ENCODE results near the gene STK16. TPM values are rescaled to one million over a fixed set of nuclear protein-coding genes. Genes with fewer than 3 reads are reported as not detected.
A peak's percentile ranks its signal among the peaks of the same experiment; 100 is the strongest.

Gene STK16
- total RNA-seq, 1 experiment from 2014 or later, result 21.6 TPM

GRCh38 chr2:219244789-219245147, 511 bp upstream of the STK16 start:
- H4K91ac ChIP-seq (ENCODE audit: insufficient read length, low read depth, low read length), result no peak overlapping the region
- H3K56ac ChIP-seq (ENCODE audit: insufficient read length, low read depth, low read length), result no peak overlapping the region
- no peaks in the 10 kb centered on the region for H3K9me3 Mint-ChIP-seq
- H3K9ac ChIP-seq (ENCODE audit: extremely low read depth, insufficient read length, low read length), result no peak overlapping the region
- no peak for DNase-seq
- H2AK5ac ChIP-seq (ENCODE audit: insufficient read length, low read length), result no peak overlapping the region
- no CpG with 5 or more reads among the region's 6 CpGs for whole genome bisulfite sequencing (ENCODE audit: extremely low coverage, insufficient read length, low lambda C conversion rate)
- no peaks in the 10 kb centered on the region for H4K20me1 ChIP-seq (ENCODE audit: control insufficient read depth, insufficient read depth, insufficient read length)
- H3K18ac ChIP-seq (ENCODE audit: insufficient read length, low read depth, low read length), result no peak overlapping the region
- peak overlapping the region; percentile 77 for H3K4me2 ChIP-seq (ENCODE audit: insufficient read depth, insufficient read length, low read length)
- H3K27ac ChIP-seq (ENCODE audit: insufficient read length, low read depth, low read length), result no peak overlapping the region
- no peaks in the 10 kb centered on the region for H3K23me2 ChIP-seq (ENCODE audit: insufficient read length, low read depth, low read length, poor library complexity, severe bottlenecking)
- no peak overlapping the region for H2BK12ac ChIP-seq (ENCODE audit: insufficient read length, low read depth, low read length)
- no peak overlapping the region for H2BK5ac ChIP-seq (ENCODE audit: insufficient read length, low read length)
- H4K8ac ChIP-seq (replicated peaks; ENCODE audit: insufficient read length, low read depth, low read length), result no peak overlapping the region
- H3K27ac Mint-ChIP-seq, result peak overlapping the region; percentile 44 to 93 (median 55); a peak in 5 of 7 replicates
- no peak overlapping the region for H2BK120ac ChIP-seq (ENCODE audit: low read depth, low read length, poor library complexity, severe bottlenecking)
- no peak overlapping the region for H2BK15ac ChIP-seq (ENCODE audit: low read depth, low read length)
- H3K4ac ChIP-seq (ENCODE audit: low read depth, low read length), result no peak overlapping the region
- H3K79me1 ChIP-seq (ENCODE audit: insufficient read depth, low read depth, low read length, poor library complexity, severe bottlenecking), result no peaks in the 10 kb centered on the region
- no peak overlapping the region for H3T11ph ChIP-seq (ENCODE audit: low read length)
- peak overlapping the region; percentile 92 to 96 for H3K4me3 Mint-ChIP-seq
- no peak overlapping the region for H3K23ac ChIP-seq (ENCODE audit: insufficient read length, low read depth, low read length)
- H3K36me3 Mint-ChIP-seq (ENCODE audit: insufficient read depth in 1 of 3, low read depth in 3 of 3), result peaks cover 0 to 13% (median 12%) of the 10 kb centered on the region in 3 experiments; a peak in 6 of 7 replicates
- no peaks in the 10 kb centered on the region for H3K79me2 ChIP-seq (ENCODE audit: insufficient read depth, low read length)
- H3K27me3 Mint-ChIP-seq (ENCODE audit: low read depth), result no peaks in the 10 kb centered on the region
- TF ChIP-seq CTCF (conservative IDR thresholded peaks at IDR 0.05), result no peak
- no peak overlapping the region for H4K5ac ChIP-seq (ENCODE audit: insufficient read length, low read depth, low read length)
- peaks cover 19 to 24% of the 10 kb centered on the region in 2 experiments for H3K4me1 Mint-ChIP-seq
- H3K14ac ChIP-seq (ENCODE audit: insufficient read depth, low read length), result no peak overlapping the region
- no peak overlapping the region for H2AFZ ChIP-seq (ENCODE audit: low read length)
- no peak overlapping the region for H2BK20ac ChIP-seq (ENCODE audit: low read depth, low read length, poor library complexity, severe bottlenecking)
- H3K4me1 ChIP-seq (ENCODE audit: insufficient read depth, low read length), result peaks cover 2% of the 10 kb centered on the region; the same call in 1 of the 2 replicates
- no peaks in the 10 kb centered on the region for H3K27me3 ChIP-seq (ENCODE audit: insufficient read depth, low read length)
- H3K9me3 ChIP-seq (ENCODE audit: control insufficient read depth, low read depth, low read length), result no peaks in the 10 kb centered on the region
